NCI-H2171 treated with DMSO at 0.1 percent for 48 hours (cell line): ENCODE results near the gene EFNB2.
A peak's percentile ranks its signal among the peaks of the same experiment; 100 is the strongest.

ENCODE experiments used
- DNase-seq: peaks from one replicate; lab custom pipeline; 2025; lab: John Stamatoyannopoulos, UW

Gene EFNB2

GRCh38 chr13:106550570-106551135 is 15.2 kb upstream of the EFNB2 start:
- DNase-seq = no peak

GRCh38 chr13:106548064-106548696 is 12.7 kb upstream of the EFNB2 start:
- no peak for DNase-seq

GRCh38 chr13:106541826-106542225 is 6.4 kb upstream of the EFNB2 start:
- no peak for DNase-seq

- DNase-seq = no peak
Measured at GRCh38 chr13:106540613-106541012, 5.2 kb upstream of the EFNB2 start.

- DNase-seq = no peak
Measured at GRCh38 chr13:106537521-106537920, 2.1 kb upstream of the EFNB2 start.

GRCh38 chr13:106536244-106537034 is 977 bp upstream of the EFNB2 start:
- DNase-seq = peak; percentile 90

GRCh38 chr13:106534639-106535551 is 567 bp downstream of the EFNB2 start:
- no peak for DNase-seq

GRCh38 chr13:106533943-106534638 is 1.4 kb downstream of the EFNB2 start:
- peak; percentile 61 for DNase-seq

GRCh38 chr13:106533101-106533942 is 2.1 kb downstream of the EFNB2 start:
- DNase-seq = peak; percentile 81

GRCh38 chr13:106532111-106532929 is 3.1 kb downstream of the EFNB2 start:
- DNase-seq = no peak

- no peak for DNase-seq
Measured at GRCh38 chr13:106530980-106531481, 4.4 kb downstream of the EFNB2 start.

GRCh38 chr13:106530171-106530851 is 5.2 kb downstream of the EFNB2 start:
- DNase-seq = no peak

GRCh38 chr13:106529415-106530170 is 5.9 kb downstream of the EFNB2 start:
- no peak for DNase-seq

- no peak for DNase-seq
Measured at GRCh38 chr13:106528718-106529414, 6.6 kb downstream of the EFNB2 start.

GRCh38 chr13:106527826-106528225 is 7.6 kb downstream of the EFNB2 start:
- no peak for DNase-seq

GRCh38 chr13:106527445-106527801 is 8.0 kb downstream of the EFNB2 start:
- no peak for DNase-seq

GRCh38 chr13:106526738-106527444 is 8.6 kb downstream of the EFNB2 start:
- DNase-seq = no peak
